HG03457 (cell line): ENCODE measurements around the gene SYPL2.

Source experiments
- ATAC-seq: cut with Tn5 transposase; IDR thresholded peaks from one replicate; pipeline ENCODE4 v1.9.1; 2021; ENCODE audit warnings: moderate number of reproducible peaks; ENCODE audit not compliant: unreplicated experiment

Gene SYPL2

GRCh38 chr1:109513110-109513710 is 46.9 kb downstream of the SYPL2 start:
- ATAC-seq: no peak

GRCh38 chr1:109514846-109515245 is 48.5 kb downstream of the SYPL2 start:
- ATAC-seq: no peak

DNA sequence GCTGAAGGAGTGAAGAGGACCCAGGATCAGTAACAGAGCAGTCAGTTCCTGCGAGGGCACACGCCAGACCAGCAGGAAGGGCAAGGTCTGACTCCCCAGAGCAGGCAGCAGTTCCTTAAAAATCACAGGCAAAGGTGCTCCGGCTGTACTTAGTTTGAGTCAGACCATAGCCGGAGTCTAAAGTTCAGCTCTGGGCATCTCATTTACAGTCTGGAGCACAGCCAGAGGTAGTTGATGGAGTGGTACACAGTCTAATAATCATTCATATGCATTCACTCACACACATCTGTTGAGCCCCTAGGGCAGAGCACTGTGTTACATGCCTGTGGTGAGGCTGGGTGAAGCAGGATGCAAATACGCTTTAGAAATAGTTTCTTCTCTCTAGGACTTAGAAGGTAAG is 50.5 kb downstream of the SYPL2 start:
- no peak for ATAC-seq

GRCh38 chr1:109517337-109517736 is 51.0 kb downstream of the SYPL2 start:
- ATAC-seq: no peak

- no peak for ATAC-seq
These were observed 54.9 kb downstream of the SYPL2 start for GRCh38 chr1:109521002-109521951.

DNA sequence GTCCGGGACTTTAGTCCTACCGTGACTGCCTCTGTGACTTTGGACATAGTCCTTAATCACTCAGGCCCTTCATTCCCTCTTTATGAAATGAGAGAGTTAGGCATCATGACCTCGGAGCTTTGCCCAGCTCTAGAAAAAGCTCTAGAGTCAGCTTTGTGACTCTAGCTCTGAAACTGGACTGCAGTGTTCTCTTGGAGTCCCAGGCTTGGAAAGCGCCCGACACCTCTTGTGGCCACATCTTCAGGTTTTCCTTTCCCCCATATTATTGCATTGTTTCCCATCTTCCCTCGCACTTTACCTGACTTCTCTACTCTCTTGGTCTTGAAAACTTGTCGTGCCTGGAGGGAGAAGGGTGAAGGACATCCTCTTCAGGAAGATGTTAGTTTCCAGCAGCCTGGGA is 55.7 kb downstream of the SYPL2 start:
- no peak for ATAC-seq

GRCh38 chr1:109523706-109524105 is 57.4 kb downstream of the SYPL2 start:
- ATAC-seq: no peak

GRCh38 chr1:109527098-109527811 is 60.9 kb downstream of the SYPL2 start:
- ATAC-seq: no peak

DNA sequence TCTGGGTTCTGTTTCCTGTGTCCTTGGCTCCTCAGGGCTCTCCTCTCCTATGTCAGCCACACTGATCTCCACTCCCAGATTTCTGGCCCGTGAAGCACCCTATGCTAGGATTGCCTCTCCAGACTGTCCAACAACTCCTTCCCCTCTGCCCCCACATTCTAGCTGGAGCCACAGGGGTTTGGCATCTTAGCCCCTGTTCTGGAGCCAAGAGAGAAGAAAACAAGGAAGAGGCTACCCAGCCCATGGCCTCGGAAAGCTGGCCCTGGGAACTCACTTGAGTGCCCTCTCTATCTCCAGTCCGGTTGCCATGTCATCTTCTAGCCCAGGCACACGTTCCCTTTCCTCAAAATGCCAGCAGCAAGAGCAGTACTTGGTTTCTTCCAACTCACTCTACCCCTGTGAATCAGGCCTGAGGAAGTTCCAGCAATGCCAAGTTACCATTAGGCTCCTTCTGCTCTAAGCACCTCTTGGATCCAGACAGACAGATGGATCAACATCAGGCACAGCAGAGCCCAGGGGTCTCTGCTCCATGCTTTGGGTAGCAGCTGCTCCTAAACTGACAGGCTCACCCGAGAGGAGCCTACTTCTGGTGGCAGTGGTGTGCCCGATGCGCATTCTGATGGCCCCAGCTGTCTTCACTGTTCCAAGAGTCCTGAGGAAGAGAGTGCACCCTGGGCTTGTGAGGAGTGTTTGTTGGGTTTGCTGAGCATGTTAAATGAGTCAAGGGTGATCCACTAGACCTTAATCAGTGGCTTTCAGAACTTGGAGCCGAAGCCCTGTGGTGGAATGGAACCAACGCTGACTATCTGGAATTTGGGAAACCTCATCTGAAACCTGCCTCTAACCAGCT is 61.7 kb downstream of the SYPL2 start:
- no peak for ATAC-seq

DNA sequence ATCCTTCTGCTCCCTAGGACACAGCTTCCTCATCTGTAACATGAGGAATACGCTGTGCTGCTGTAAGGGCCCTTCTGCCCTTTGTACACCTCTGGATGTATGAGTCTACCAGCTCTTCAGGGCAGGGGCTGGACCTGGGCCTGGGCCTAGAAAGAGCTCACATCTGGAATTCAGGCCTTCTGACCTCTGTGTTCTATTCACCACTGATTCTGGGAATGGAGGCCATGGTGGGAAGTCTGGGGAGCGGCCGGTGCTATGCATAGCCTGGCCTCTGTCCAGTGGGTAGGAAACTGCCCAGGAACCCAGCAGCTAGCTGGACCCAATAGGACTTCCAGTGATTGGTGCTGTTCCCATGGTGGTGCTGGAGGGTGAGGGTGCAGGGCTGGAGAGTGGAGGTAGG is 62.4 kb downstream of the SYPL2 start:
- ATAC-seq: no peak

DNA sequence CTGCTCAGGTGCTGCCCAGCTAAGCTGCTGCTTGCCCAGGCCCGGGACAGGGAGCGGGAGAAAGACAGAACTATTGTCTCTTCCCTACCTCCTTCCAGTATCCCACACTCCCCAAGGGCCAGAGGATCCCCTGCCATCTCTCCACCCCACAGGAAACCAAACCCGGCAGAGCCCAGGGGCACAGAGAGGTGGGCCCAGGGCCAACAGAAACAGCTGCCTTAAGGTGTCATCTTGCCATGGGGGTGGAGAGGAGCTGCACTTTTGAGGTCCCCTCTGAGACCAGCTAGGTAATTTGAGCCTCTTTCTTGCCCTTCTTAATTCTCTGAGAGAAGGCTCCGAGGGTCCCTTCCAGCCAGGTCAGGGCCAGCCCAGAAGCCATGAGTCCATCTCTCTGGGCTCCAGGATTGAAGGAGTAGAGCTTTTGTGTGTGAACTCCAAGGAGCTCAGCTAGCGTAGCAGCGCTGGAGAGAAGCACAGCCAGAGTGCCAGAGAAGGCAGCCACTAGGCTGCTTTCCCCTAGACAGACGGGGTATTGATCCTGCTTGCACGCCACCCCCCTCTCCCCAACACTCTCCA is 63.6 kb downstream of the SYPL2 start:
- no peak for ATAC-seq

DNA sequence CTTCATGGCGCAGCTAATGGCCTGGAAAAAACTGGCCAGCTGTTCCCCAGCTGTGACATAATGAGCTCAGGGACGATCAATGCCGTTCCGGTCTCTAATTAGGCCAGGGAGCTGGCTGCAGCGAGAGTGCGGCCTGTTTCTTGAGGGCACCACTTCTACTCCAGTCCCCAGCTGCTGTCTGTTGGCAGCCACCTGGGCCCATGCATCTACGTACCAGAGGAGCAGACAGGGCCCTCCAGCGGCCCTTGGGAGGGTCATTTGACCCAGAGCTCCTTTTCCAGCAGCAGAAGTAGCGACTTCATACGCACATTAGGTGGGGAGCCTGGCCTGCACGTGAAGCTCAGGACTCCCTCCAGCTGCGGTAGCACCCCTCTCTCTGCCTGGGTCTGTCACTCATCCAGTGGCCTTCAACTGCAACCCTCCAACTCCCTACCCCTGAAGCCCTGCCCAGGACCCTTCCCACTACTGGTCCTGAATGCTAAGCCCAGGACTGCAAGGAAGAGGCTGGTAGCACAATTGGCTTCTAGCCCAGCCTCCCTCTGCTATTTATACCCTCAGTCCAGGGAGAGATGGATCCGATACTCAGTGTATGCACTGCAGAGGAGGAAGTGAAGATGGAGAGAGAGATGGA is 64.2 kb downstream of the SYPL2 start:
- no peak for ATAC-seq

DNA sequence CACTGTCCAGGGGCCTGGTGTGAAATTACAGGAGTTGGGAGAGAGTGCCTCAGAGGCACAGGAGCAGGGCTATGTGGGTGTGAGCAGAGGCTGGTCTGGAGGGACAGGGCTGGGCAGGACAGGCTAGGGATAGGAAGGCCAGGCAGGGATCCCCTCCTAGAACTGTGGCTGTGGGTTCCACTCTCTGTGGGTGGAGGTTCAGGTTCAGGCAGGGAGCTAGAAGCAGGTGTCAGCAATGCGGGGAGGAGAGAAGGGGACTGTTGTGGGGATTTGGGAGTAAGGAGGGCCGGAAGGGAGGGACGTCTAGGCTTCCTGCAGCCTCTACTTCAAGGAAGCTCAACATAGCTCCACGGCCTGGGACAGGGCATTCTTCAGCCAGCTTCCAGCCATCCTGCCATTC is 65.0 kb downstream of the SYPL2 start:
- no peak for ATAC-seq
